ENCODE measurements around the gene GAPDHS.

The GAPDHS gene

GRCh38 chr19:35510626-35510964, 22.7 kb upstream of the GAPDHS start:
- DNase-seq (ENCODE audit: low spot score) = no peak

- DNase-seq (ENCODE audit: low spot score) = no peak
Measured at GRCh38 chr19:35511337-35511736, 21.9 kb upstream of the GAPDHS start.

- DNase-seq (ENCODE audit: low spot score) = no peak
Measured at GRCh38 chr19:35512831-35513627, 20.2 kb upstream of the GAPDHS start.

- no peak for DNase-seq (ENCODE audit: low spot score)
Measured at GRCh38 chr19:35513628-35514281, 19.5 kb upstream of the GAPDHS start, which contains the start of gene DMKN. Gene DMKN, minus strand, starts transcription at chr19:35513649. Its CDS starts 174 bp downstream, at chr19:35513475.

GRCh38 chr19:35514282-35514809, 18.9 kb upstream of the GAPDHS start:
- no peak for DNase-seq (ENCODE audit: low spot score)

- no peak for DNase-seq (ENCODE audit: low spot score)
Measured at GRCh38 chr19:35516310-35516709, 16.9 kb upstream of the GAPDHS start.

GRCh38 chr19:35517342-35517741, 15.9 kb upstream of the GAPDHS start:
- no peak for DNase-seq (ENCODE audit: low spot score)

GRCh38 chr19:35518313-35518712, 14.9 kb upstream of the GAPDHS start:
- no peak for DNase-seq (ENCODE audit: low spot score)

GRCh38 chr19:35519291-35519690, 14.0 kb upstream of the GAPDHS start:
- DNase-seq (ENCODE audit: low spot score) = no peak

GRCh38 chr19:35521124-35521743, 12.0 kb upstream of the GAPDHS start:
- DNase-seq (ENCODE audit: low spot score) = no peak

- DNase-seq (ENCODE audit: low spot score) = no peak
Measured at GRCh38 chr19:35522745-35523327, 10.4 kb upstream of the GAPDHS start.

GRCh38 chr19:35524181-35524837, 8.9 kb upstream of the GAPDHS start:
- no peak for DNase-seq (ENCODE audit: low spot score)

GRCh38 chr19:35525873-35526272, 7.4 kb upstream of the GAPDHS start:
- DNase-seq (ENCODE audit: low spot score) = no peak

GRCh38 chr19:35528218-35529038, 4.8 kb upstream of the GAPDHS start, which contains the start of gene SBSN:
Gene SBSN, minus strand, starts transcription at chr19:35528311. Its CDS starts 30 bp downstream, at chr19:35528281.
- no peak for DNase-seq (ENCODE audit: low spot score)

- DNase-seq (ENCODE audit: low spot score) = no peak
Measured at GRCh38 chr19:35529241-35530218, 3.7 kb upstream of the GAPDHS start.

GRCh38 chr19:35531291-35531690, 2.0 kb upstream of the GAPDHS start:
- no peak for DNase-seq (ENCODE audit: low spot score)

GRCh38 chr19:35533822-35534392, 651 bp downstream of the GAPDHS start:
- no peak for DNase-seq (ENCODE audit: low spot score)

- DNase-seq (ENCODE audit: low spot score) = no peak
Measured at GRCh38 chr19:35534803-35535480, 1.7 kb downstream of the GAPDHS start.

- no peak for DNase-seq (ENCODE audit: low spot score)
Measured at GRCh38 chr19:35539314-35539713, 6.1 kb downstream of the GAPDHS start.

All from hematopoietic multipotent progenitor cell treated with erythropoietin and hydrocortisone succinate and interleukin-3 and kit ligand, for 15 days (in vitro differentiated cells).